ENCODE results near the gene BLCAP.

Gene BLCAP

GRCh38 chr20:37490663-37491350, 36.9 kb downstream of the BLCAP start:
- Histone ChIP-seq H3K36me3 (ENCODE audit: control insufficient read depth in 2 of 2, insufficient read depth in 1 of 2, low read length in 2 of 2) (no peaks in the 10 kb centered on the region), H3K4me1 (ENCODE audit: control insufficient read depth, insufficient read depth, low read length) (no peaks in the 10 kb centered on the region), H3K9me3 (ENCODE audit: control insufficient read depth, insufficient read depth, low read depth, low read length) (no peaks in the 10 kb centered on the region), H3K27ac (ENCODE audit: extremely low read depth, low read depth, low read length) (no peak overlapping the region), H3K4me3 (ENCODE audit: low read depth, low read length) (no peak overlapping the region)
- TF ChIP-seq SP2 (tag by site-specific recombination; IDR thresholded peaks at IDR 0.05) (no peak), ZSCAN30 (tag by site-specific recombination; IDR thresholded peaks at IDR 0.05) (no peak), ZNF18 (tag by site-specific recombination; IDR thresholded peaks at IDR 0.05) (no peak), WT1 (tag by site-specific recombination; IDR thresholded peaks at IDR 0.05) (no peak), KLF16 (tag by site-specific recombination; IDR thresholded peaks at IDR 0.05) (no peak), ZNF449 (tag by site-specific recombination; IDR thresholded peaks at IDR 0.05) (no peak), ZNF155 (tag by site-specific recombination; IDR thresholded peaks at IDR 0.05) (no peak), ZIC2 (tag by site-specific recombination; IDR thresholded peaks at IDR 0.05) (no peak), ZNF785 (tag by site-specific recombination; IDR thresholded peaks at IDR 0.05) (no peak), PBX3 (CRISPR knock-in tag; IDR thresholded peaks at IDR 0.05) (no peak), ZNF214 (tag by site-specific recombination; IDR thresholded peaks at IDR 0.05; ENCODE audit: borderline replicate concordance) (no peak), KLF8 (tag by site-specific recombination; IDR thresholded peaks at IDR 0.05) (no peak), ZFHX2 (tag by site-specific recombination; conservative IDR thresholded peaks at IDR 0.05) (no peak), ZNF777 (tag by site-specific recombination; IDR thresholded peaks at IDR 0.05; ENCODE audit: borderline replicate concordance) (no peak), ZBTB10 (tag by site-specific recombination; IDR thresholded peaks at IDR 0.05) (no peak), ZBTB44 (tag by site-specific recombination; IDR thresholded peaks at IDR 0.05) (no peak), ZBTB6 (tag by site-specific recombination; IDR thresholded peaks at IDR 0.05) (no peak)
- ChIA-PET CTCF (no interaction called here), POLR2A (no interaction called here)

Data from HEK293 (cell line).